CD14-positive monocyte (primary cell): ENCODE data around the gene NUDT1. TPM values are rescaled to one million over a fixed set of nuclear protein-coding genes. Genes with fewer than 3 reads are reported as not detected.

Source experiments
- DNase-seq, 3 donors: peaks; one replicate each; pipeline ENCODE4 v3.0.0-alpha.2; 2011 to 2022
- H2AFZ ChIP-seq: 2 replicates; pipeline ENCODE4 v1.6.0; 2012; ENCODE audit warnings: mild to moderate bottlenecking, low read depth, low read length, inconsistent platforms; ENCODE audit not compliant: insufficient read depth, poor library complexity, severe bottlenecking
- H3K27ac ChIP-seq, 2 donors: 1 replicate in 1 of 2; 2 replicates in 1 of 2; pipeline ENCODE4 v1.5.1; 2012 to 2013; ENCODE audit warnings: low read length in 2 of 2, control low read depth in 1 of 2, inconsistent platforms in 1 of 2, low read depth in 1 of 2, mild to moderate bottlenecking in 1 of 2
- H3K27me3 ChIP-seq, 2 donors: one replicate each; pipeline versions ENCODE4 v1.6.0 to v1.6.1; 2011 to 2013; ENCODE audit warnings: low read length in 2 of 2; ENCODE audit not compliant: control insufficient read depth in 2 of 2, insufficient read depth in 2 of 2
- H3K36me3 ChIP-seq, 2 donors: replicated peaks in 1 of 2; 1 replicate in 1 of 2; 2 replicates in 1 of 2; pipeline versions ENCODE4 v1.5.1 to v1.6.1; 2012 to 2013; ENCODE audit warnings: low read length in 2 of 2, control low read depth in 1 of 2, inconsistent platforms in 1 of 2, mild to moderate bottlenecking in 1 of 2; ENCODE audit not compliant: insufficient read depth in 2 of 2, control insufficient read depth in 1 of 2
- H3K4me1 ChIP-seq, 2 donors: 1 replicate in 1 of 2; 2 replicates in 1 of 2; pipeline versions ENCODE4 v1.5.1 to v1.6.1; 2012 to 2013; ENCODE audit warnings: low read length in 2 of 2, control low read depth in 1 of 2, inconsistent platforms in 1 of 2, mild to moderate bottlenecking in 1 of 2, moderate library complexity in 1 of 2; ENCODE audit not compliant: insufficient read depth in 2 of 2, control insufficient read depth in 1 of 2
- H3K4me2 ChIP-seq: replicated peaks from 2 replicates; pipeline ENCODE3; 2012; ENCODE audit warnings: low read length, moderate library complexity, mild to moderate bottlenecking; ENCODE audit not compliant: poor library complexity, severe bottlenecking; ENCODE audit errors: extremely low read depth
- H3K4me3 ChIP-seq, 3 experiments: fragments of 200-600 bp in 1 of 3; sonication (generic) in 1 of 3; replicated peaks in 1 of 3; 1 replicate in 2 of 3; 2 replicates in 1 of 3; pipeline ENCODE4 v1.5.1; 2011 to 2013; ENCODE audit warnings: low read length in 3 of 3, mild to moderate bottlenecking in 3 of 3, control low read depth in 2 of 3, low read depth in 2 of 3, inconsistent platforms in 1 of 3, moderate library complexity in 1 of 3
- H3K79me2 ChIP-seq: 2 replicates; pipeline ENCODE4 v1.6.0; 2012; ENCODE audit warnings: mild to moderate bottlenecking, control low read depth, inconsistent platforms, low read length, moderate library complexity; ENCODE audit not compliant: insufficient read depth
- H3K9ac ChIP-seq: 2 replicates; pipeline ENCODE4 v1.6.0; 2017; ENCODE audit warnings: low read length, mild to moderate bottlenecking; ENCODE audit not compliant: insufficient read depth, poor library complexity, severe bottlenecking
- H3K9me3 ChIP-seq, 2 donors: replicated peaks in 1 of 2; 1 replicate in 1 of 2; 2 replicates in 1 of 2; pipeline versions ENCODE4 v1.5.1 to v1.6.1; 2012 to 2013; ENCODE audit warnings: low read length in 2 of 2, control low read depth in 1 of 2; ENCODE audit not compliant: control insufficient read depth in 1 of 2, insufficient read depth in 1 of 2
- H4K20me1 ChIP-seq: 2 replicates; pipeline ENCODE4 v1.6.0; 2012; ENCODE audit warnings: mild to moderate bottlenecking, low read length, control low read depth, moderate library complexity; ENCODE audit not compliant: insufficient read depth
- H3K27ac Mint-ChIP-seq, 7 donors: one replicate each; pipeline ENCODE4 v1.8.0; 2020; ENCODE audit warnings: mild to moderate bottlenecking in 7 of 7, mixed read lengths in 7 of 7, moderate library complexity in 6 of 7, inconsistent platforms in 2 of 7
- H3K27me3 Mint-ChIP-seq, 3 donors: one replicate each; pipeline ENCODE4 v1.8.0; 2021 to 2022; ENCODE audit warnings: low read depth in 3 of 3, mild to moderate bottlenecking in 3 of 3, mixed read lengths in 3 of 3, moderate library complexity in 3 of 3, inconsistent platforms in 1 of 3
- H3K36me3 Mint-ChIP-seq, 2 donors: one replicate each; pipeline ENCODE4 v1.8.0; 2020; ENCODE audit warnings: mixed read lengths in 2 of 2, inconsistent platforms in 1 of 2, mild to moderate bottlenecking in 1 of 2
- H3K4me1 Mint-ChIP-seq: one replicate; pipeline ENCODE4 v1.8.0; 2020; ENCODE audit warnings: mild to moderate bottlenecking, mixed read lengths
- H3K4me3 Mint-ChIP-seq, 2 donors: one replicate each; pipeline ENCODE4 v1.8.0; 2020; ENCODE audit warnings: mild to moderate bottlenecking in 2 of 2, mixed read lengths in 2 of 2, moderate library complexity in 1 of 2
- H3K9me3 Mint-ChIP-seq, 7 donors: one replicate each; pipeline ENCODE4 v1.8.0; 2020 to 2022; ENCODE audit warnings: mixed read lengths in 7 of 7, mild to moderate bottlenecking in 6 of 7, moderate library complexity in 6 of 7, inconsistent platforms in 2 of 7
- CTCF ChIP-seq: fragments of 200-600 bp; IDR thresholded peaks from one replicate; pipeline ENCODE4 v1.8.0; 2022; ENCODE audit warnings: antibody characterized with exemption, mild to moderate bottlenecking
- WGBS: methylation state at CpG from one replicate; pipeline ENCODE4 v1.1.5; 2013; ENCODE audit warnings: missing lambda C conversion rate; ENCODE audit not compliant: insufficient coverage; 5-methylcytosine and 5-hydroxymethylcytosine counted together
- intact Hi-C, 2 donors: fragments of 100-400 bp; cut with micrococcal nuclease; formaldehyde crosslinking; loops; one replicate each; pipeline versions ENCODE4 v1.15.0 to v1.15.1; 2023
- polyA plus RNA-seq, 3 donors: library from polyadenylated mRNA; depleted of rRNA in 1 of 3; unstranded in 2 of 3; stranded (reverse) in 1 of 3; fragments of 300-500 nt in 2 of 3; fragments of >200 nt in 1 of 3; fragmentation: Illumina TruSeq in 2 of 3; gene quantifications; 1 replicate in 2 of 3; 2 replicates in 1 of 3; pipeline ENCODE4 v1.2.3, GENCODE V29; 2012 to 2021

The NUDT1 gene
- polyA plus RNA-seq, 3 donors = 19.6 to 42.6 (median 40.8) TPM

GRCh38 chr7:2213551-2214215 is 28.3 kb upstream of the NUDT1 start:
- no peak overlapping the region for H3K4me3 Mint-ChIP-seq
- H3K4me3 ChIP-seq = no peak overlapping the region

DNA sequence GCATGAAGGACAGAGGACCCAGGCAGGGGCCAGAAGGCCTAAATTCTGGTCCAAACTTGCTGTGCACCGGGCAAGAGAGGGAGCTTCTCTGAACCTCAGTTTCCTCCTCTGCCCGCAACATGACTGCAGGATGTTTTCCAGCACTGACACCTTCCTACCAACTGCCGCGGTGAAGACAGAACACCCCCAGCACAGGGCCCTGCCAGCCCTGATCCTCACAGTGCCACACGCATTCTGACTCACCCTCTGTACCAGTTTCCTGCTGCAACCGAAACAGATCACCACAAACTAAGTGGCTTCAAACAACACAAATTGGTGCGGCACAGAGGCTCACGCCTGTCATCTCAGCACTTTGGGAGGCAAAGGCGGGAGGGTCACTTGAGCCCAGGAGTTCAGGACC is 27.4 kb upstream of the NUDT1 start:
- no peak overlapping the region for H3K9ac ChIP-seq
- 32% methylated on average over 5 of the region's 9 CpGs for WGBS
- no peak overlapping the region for H3K27ac ChIP-seq
- peaks cover 2% of the 10 kb centered on the region for H4K20me1 ChIP-seq
- H3K4me1 ChIP-seq = no peaks in the 10 kb centered on the region
- H3K4me2 ChIP-seq = no peak overlapping the region
- DNase-seq = no peak
- Mint-ChIP-seq H3K27ac (peak overlapping the region in 3 of 7 donors; percentile 2 to 68 (median 15)), H3K9me3 (peaks cover 0 to 7% (median 2%) of the 10 kb centered on the region in 7 donors), H3K27me3 (peaks cover 0 to 2% (median 0%) of the 10 kb centered on the region in 3 donors), H3K36me3 (peaks cover 92 to 98% of the 10 kb centered on the region in 2 donors), H3K4me1 (no peaks in the 10 kb centered on the region), H3K4me3 (no peak overlapping the region)
- no peak for TF ChIP-seq CTCF
- no peaks in the 10 kb centered on the region for H3K79me2 ChIP-seq
- no peaks in the 10 kb centered on the region for H3K9me3 ChIP-seq
- no peak overlapping the region for H3K4me3 ChIP-seq
- intact Hi-C loops = no loop called here
- no peaks in the 10 kb centered on the region for H3K27me3 ChIP-seq
- H3K36me3 ChIP-seq = peaks cover 84 to 98% of the 10 kb centered on the region in 2 donors
- no peak overlapping the region for H2AFZ ChIP-seq

More at GRCh38 chr7:2213551-2214215, 28.3 kb upstream of the NUDT1 start:
- 99% methylated on average over 15 of the region's 15 CpGs for WGBS
- DNase-seq = no peak
- Histone ChIP-seq H3K79me2 (no peaks in the 10 kb centered on the region), H2AFZ (no peak overlapping the region), H3K9me3 (no peaks in the 10 kb centered on the region), H3K36me3 (peaks cover 89 to 98% of the 10 kb centered on the region in 2 donors), H3K27ac (no peak overlapping the region), H3K4me1 (no peaks in the 10 kb centered on the region), H3K4me2 (no peak overlapping the region), H3K9ac (no peak overlapping the region), H3K27me3 (no peaks in the 10 kb centered on the region), H4K20me1 (peaks cover 3% of the 10 kb centered on the region)
- no peak for TF ChIP-seq CTCF
- no peaks in the 10 kb centered on the region for H3K4me1 Mint-ChIP-seq
- peaks cover 0 to 2% (median 0%) of the 10 kb centered on the region in 3 donors for H3K27me3 Mint-ChIP-seq
- intact Hi-C loops = no loop called here
- peaks cover 88 to 98% of the 10 kb centered on the region in 2 donors for H3K36me3 Mint-ChIP-seq
- H3K9me3 Mint-ChIP-seq = peaks cover 0 to 7% (median 2%) of the 10 kb centered on the region in 7 donors
- peak overlapping the region in 1 of 7 donors; percentile 12 for H3K27ac Mint-ChIP-seq
